GM12872 (cell line): Measurements from ENCODE around the gene NIPAL1.

ENCODE experiments used
- CTCF ChIP-seq: IDR thresholded peaks from 3 replicates; pipeline ENCODE4 v1.5.1; 2011; ENCODE audit warnings: low read depth, mild to moderate bottlenecking, low read length, moderate library complexity; ENCODE audit not compliant: insufficient read depth

The NIPAL1 gene

DNA sequence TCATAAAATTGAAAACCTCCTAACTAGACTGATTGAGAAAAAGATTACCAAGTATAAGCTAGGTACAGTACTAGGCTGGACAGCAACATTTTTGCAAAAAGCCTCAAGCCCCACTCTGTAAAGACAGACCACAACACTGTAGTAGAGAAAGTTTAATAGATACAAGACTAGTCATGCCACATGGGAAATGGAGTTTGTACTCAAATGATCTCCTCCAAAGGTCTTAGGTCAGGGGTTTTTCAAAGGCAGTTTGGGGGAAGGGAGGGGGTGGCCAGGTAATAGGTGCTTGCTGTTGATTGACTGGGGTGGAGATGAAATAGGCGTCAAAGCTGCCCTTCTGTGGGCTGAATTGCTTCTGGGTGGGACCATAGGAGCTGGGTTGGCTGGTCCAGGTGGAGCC lies 14.3 kb upstream of the NIPAL1 start:
- TF ChIP-seq CTCF, result no peak

GRCh38 chr4:48003568-48003967 lies 13.0 kb upstream of the NIPAL1 start:
- peak; percentile 71 for TF ChIP-seq CTCF

GRCh38 chr4:48005781-48006180 lies 10.8 kb upstream of the NIPAL1 start:
- TF ChIP-seq CTCF, result no peak

DNA sequence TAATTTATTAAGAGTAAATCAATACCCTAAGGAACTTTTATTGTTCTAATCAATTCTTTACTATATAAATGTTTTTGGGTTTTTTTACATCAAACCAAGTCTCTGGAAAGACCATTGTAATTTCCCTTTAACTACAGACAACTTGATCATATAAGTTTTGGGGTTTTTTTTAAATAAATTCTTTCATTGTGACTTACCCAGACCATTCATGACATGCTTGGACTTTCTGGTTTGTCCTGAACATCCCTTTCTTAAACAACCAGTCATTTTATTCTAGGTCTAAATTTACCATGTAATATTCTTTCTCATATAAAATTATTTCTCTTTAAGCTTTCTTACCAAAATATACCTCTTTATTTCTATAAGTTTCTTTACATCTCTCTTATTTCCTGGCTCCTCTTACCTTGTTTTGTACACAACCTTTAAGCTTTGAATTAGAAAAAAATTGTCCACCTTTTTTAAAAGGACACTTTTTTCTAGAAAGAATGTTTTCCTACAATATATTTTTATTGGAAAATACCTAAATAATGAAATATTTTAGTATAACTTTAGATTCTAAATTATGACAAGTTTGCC lies 8.5 kb upstream of the NIPAL1 start:
- no peak for TF ChIP-seq CTCF

GRCh38 chr4:48011722-48012121 lies 4.8 kb upstream of the NIPAL1 start:
- no peak for TF ChIP-seq CTCF

GRCh38 chr4:48012824-48013223 lies 3.7 kb upstream of the NIPAL1 start:
- no peak for TF ChIP-seq CTCF

- no peak for TF ChIP-seq CTCF
These were observed 1.4 kb upstream of the NIPAL1 start for GRCh38 chr4:48015216-48015615.

GRCh38 chr4:48015678-48016077 lies 894 bp upstream of the NIPAL1 start:
- TF ChIP-seq CTCF, result no peak
